HG03039 (cell line): ENCODE data around the gene UNC93A.
"Not testable (repeated sequence)": the region's sequence is repeated elsewhere in the genome, so short reads cannot be mapped to it uniquely, and the experiment has no call there.

ENCODE experiments used
- ATAC-seq: cut with Tn5 transposase; IDR thresholded peaks from one replicate; pipeline ENCODE4 v1.9.1; 2021; ENCODE audit warnings: mild to moderate bottlenecking, moderate library complexity; ENCODE audit not compliant: unreplicated experiment

The UNC93A gene

DNA sequence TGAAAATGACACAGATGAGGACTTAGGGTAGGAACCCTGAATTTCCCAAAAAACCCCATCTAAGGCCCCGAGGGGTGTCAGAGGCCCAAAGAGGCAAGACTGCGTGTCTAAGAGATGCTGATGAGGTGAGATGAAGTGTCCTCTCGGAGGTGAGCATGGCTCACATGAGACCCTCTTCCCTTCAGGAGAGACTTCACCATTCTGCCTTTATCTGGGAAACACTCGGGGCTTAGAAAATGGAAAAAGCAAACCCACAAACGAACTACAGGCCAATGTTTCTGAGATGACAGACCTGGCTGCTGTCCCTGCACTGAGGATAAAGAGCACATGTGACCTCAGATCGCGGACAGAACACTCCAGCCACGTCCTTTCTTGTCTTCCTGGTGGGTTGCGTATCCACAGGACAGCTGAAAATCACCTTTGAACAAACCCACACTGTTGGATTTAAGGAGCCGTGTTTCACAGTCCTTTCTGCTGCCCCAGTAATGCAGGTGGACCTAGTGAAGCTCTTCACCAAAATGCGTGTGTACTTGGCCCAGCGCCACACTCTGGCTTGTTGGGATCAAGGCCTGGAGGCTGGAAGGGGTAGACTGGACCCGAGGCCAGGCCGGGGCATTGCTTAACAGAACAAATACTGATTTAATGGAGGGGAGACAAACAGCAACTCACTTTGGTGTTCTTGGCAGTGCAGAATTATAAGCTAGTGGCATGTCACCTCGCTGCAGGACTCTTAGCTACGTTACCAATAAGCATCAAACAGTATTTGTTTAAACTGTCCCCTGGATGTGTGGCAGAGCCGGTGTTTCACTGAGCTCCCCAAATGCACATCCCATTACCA lies 18.5 kb downstream of the UNC93A start:
- ATAC-seq: not testable (repeated sequence)

GRCh38 chr6:167311286-167311685 lies 20.2 kb downstream of the UNC93A start:
- no peak for ATAC-seq

- ATAC-seq: not testable (repeated sequence)
Measured at GRCh38 chr6:167311691-167312090, 20.6 kb downstream of the UNC93A start.

DNA sequence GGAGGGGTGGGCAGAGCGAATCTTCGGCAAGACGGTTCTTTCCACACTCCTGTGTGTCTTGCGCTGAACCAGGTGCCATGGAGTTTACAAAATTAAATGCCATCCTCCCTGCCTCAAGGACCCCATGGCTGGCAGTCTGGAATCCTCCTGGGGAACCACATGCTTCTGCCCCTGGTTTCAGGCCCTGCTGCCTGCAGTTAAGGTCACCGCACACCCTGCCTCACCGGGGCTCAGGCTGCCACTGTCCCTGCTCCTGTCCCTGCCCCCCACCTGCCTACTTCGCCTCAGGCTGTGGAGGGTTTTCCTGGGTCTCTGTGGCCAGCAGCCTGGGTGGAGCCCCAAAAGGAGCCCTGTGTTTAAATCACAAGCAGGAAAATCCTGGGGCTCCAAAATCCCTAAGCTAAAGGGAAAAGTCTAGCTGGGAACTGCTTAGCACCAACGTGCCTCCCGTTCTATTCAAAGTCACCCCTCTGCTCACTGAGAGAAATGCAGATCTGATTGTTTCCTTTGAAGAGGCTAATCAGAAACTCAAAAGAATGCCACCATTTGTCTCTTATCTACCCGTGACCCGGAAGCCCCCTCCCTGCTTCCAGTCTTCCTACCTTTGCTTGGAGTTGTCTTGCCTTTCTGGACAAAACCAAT lies 23.2 kb downstream of the UNC93A start:
- no peak for ATAC-seq

DNA sequence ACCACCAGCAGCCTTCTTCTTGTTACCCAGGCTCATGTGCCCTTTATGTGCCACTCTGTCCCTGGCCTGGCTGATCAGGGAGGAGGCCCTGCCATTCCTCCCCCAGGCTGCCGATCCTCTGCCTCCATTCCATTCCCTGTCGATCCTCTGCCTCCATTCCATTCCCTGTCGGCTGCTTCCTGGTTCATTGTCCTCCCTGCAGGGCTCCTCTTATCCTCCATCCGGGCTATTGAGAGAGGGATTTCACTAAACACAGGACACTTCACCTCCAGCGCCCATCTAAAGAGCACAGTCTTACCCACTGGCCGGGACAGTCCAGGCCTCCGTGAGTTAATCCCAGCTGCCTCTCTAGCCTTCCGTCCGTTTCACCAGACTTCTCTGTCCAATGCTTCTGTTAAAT lies 26.1 kb downstream of the UNC93A start:
- ATAC-seq: no peak

- not testable (repeated sequence) for ATAC-seq
Measured at GRCh38 chr6:167318354-167318753, 27.2 kb downstream of the UNC93A start.

DNA sequence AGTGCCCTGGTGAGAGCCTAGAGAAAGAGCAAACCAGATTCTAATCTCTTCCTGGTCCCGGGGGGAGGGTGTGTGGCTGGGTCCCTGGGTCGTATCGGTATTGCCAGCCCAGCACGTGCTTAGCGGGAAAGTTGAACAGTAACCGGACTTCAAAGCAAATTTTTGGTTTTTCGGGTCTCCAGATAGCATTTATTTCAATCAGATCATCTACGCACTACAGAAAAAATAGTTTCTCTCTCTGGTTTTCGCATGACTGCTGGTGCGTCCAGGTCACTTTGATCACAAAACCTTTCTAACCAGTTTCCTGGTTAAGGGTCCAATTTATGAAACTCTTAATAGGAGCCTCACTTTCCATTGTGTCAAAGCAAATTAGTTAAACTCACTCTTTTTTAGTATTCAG lies 27.7 kb downstream of the UNC93A start:
- not testable (repeated sequence) for ATAC-seq

DNA sequence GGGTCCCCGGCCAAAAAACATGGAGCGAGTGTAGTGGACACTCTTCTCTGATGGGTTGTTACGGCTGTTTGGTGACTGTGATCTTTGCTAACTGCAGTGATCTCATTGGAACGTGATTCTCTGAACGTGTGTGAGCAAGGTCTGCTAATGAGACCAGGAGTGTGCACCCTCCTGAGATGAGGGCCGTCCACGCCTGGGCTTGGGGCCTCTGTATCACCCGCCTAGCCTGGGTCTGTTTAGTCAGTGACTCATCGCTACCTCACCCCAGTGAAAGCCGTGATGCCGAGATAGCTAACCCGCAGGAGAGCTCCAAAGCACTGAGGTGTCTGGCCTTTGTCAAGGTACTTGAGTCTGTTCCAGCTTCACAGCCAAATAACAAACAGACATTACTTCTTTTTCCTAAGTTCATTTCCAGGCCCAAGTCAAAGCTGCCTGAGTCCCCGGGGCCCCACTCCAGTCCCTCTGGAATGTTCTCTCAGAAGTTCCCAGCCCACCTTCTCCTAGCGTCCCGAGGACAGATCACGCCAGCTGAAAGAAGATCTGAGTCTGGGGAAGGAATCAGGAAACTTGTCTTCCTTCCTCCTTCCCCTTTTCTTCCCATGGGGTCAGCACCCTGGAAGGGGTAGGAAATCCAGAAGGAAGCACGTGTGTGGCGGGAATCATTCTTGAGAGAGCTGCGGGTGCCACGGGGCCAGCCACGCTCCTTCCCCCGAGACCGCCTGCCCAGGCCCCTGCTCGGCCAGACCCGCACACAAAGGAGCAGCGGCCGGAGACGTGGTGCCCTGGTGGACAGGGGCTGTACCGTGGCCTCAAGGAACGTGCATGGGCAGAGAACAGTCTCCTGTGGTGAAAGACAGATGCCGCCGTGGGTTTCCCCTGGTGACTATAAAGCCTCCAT lies 29.0 kb downstream of the UNC93A start:
- not testable (repeated sequence) for ATAC-seq

DNA sequence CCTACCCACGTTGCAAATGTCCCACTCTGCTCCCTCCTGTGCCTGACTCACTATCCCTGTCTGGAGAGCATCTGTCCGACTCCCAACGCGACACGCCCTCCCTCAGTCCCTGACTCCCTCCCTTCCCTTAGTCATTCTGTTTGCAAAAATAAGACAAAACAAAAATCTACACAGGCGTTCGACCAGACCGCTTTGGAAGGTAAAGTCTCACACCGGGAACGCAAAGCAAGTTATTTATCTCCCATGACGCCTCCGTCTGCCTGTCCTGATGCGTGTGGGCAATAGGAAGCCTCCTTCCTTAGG lies 29.6 kb downstream of the UNC93A start:
- not testable (repeated sequence) for ATAC-seq

GRCh38 chr6:167321185-167321584 lies 30.1 kb downstream of the UNC93A start:
- ATAC-seq: not testable (repeated sequence)

DNA sequence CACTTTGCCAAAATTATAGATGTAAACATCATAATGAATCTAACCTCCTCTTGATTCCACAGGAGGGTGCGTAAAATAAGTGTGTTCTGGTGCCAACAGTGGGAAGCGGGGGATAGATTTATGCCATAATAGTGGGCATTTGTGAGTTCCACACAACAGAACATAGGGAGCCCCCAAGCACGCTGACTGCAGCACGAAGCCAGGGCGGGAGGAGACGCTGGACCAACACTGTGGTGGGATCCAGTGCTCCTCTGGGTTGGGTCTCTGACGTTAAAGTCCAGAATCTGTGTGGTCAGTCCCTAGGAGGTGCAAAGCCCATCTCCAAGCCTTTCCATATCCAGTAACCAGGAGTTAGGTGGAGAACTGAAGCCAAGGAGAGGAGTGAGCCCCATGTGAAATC lies 32.0 kb downstream of the UNC93A start:
- no peak for ATAC-seq

DNA sequence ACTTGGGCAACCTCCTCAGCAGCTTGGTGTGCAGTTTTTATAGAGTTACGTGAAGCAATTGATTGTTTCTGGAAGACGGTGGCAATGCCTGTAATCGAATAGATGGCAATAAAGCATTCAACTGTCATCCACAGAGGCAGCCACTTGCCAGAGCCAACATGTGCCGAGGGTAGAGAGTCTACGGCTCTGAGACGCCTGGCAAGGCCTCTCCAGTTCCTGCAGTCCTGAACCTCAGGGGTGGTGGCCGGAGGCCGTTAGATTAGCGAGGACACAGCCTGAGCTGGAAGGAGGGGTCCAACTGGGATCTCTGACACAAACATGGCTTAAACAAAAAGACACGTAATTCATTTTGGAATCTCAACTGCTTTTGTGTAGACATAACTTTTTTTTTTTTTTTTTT lies 33.0 kb downstream of the UNC93A start:
- no peak for ATAC-seq

DNA sequence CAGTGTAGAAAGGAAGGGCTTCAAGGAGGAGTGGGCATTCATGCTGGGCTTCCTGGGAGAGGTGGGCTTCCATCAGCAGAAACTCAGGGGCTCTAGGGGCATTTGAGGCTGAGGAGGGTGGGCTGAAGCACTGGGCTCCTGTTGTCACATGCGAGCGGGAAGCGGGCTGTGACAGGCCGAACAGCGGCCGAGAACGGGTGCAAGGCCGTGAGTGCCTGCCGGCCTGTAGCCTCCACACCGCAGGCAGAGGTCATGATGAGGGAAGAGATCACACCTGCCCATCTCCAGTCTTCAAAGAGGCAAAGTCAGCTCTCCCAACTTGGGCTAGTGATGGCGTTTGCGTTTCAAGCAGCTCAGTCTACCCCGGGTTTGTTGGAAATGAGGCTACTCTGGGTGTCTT lies 34.7 kb downstream of the UNC93A start:
- ATAC-seq: no peak

DNA sequence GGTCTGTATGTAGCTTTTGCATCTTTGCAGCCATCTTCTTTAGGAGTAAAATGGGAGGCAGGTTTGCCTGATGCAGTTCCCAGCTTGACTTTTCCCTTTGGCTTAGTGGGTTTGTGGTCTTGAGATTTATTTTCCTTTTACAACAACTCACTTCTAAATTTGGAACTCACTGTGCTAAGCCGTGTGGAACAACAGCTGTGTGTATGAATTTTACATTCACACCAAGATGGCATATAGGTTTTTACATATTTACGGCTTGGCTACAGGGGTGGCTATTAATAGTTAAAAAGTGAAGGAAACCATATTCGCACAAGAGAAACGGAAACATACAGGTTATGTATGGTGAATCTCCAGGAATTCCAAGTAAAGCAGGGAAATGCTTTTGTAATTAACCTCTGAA lies 36.3 kb downstream of the UNC93A start:
- no peak for ATAC-seq

DNA sequence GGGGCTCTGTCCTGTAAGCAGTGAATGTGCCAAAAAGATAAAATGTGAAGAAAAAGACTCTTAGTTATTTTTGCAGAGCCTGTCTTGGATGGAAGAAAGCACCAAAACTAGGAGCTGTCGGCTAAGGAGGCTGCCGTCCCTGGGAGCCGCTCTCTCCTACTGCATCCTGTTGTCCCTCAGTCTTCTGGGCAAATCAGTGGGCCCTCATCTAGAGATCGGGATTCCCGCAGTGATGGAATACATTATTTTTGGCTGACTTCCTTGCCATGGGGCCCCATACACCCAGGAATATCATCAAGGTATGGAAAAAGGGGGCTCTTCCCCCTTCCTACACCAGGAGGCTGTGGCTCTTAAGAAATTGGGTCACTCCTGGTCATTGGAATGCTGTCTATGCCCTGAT lies 37.0 kb downstream of the UNC93A start:
- ATAC-seq: no peak

- no peak for ATAC-seq
Measured at GRCh38 chr6:167329014-167329413, 37.9 kb downstream of the UNC93A start.

DNA sequence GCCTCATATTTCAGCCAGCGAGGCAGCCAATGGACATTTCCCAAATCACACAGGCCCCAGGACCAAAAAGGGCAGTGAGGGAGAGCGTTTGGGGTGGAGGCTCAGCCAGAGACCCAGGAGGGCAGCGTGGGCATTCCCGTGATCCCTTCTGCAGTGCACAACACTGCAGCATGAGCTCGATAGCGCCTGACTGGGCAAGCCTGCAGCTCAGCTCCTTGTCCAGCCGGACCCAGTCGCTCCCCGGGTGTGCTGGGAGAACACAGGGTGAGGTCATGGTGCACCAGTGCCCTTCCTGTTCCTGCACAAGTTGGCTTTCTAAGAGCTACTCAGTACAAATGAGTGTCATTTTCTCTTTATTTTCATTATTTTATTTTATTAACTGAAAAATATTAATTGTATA lies 39.6 kb downstream of the UNC93A start:
- ATAC-seq: no peak

DNA sequence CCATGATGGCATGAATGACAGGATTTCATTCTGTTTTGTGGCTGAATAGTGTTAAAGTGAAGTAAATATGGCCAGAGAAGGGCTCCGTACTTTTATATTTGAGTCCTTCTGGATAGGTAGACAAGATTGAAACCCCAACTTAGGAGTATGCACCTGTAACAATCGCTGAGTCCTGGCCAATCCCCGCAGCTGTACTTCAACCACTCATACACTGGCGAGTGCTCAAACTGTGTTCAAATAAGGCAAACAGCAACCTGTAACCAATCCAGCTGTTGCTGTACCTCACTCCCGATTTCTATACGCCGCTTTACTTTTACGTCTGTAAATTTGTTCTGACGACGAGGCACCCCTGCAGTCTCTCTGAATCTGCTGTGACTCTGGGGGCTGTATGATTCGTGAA lies 40.5 kb downstream of the UNC93A start:
- no peak for ATAC-seq

- no peak for ATAC-seq
Measured at GRCh38 chr6:167336844-167337630, 45.9 kb downstream of the UNC93A start.

DNA sequence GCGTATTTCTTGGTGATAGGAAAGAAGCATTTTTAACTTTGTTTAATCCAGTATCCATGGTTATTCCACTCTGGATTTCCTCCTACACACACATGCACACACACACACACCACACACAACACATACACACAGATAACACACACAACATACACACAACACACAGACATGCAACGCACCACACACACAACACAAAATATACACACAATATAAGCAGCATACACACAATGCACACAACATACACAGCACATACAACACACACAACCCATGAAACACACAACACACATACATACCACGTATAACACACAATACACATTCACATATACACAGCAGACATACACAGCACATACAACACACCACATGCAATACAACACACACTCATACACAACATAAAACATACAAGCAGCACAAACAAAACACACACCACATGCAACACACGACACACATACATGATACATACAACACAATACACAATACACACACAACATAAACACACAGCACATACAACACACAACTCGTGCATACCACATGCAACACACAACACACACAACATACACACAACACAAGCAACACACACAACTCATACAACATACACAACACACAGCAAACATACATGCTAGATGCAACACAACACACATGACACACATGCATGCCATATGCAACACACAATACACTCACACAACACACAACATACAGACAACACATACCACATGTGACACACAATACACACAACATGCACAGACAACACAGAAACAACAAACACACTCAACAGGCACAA lies 46.7 kb downstream of the UNC93A start:
- no peak for ATAC-seq
